ENCODE measurements around the gene JAKMIP2.

DNA sequence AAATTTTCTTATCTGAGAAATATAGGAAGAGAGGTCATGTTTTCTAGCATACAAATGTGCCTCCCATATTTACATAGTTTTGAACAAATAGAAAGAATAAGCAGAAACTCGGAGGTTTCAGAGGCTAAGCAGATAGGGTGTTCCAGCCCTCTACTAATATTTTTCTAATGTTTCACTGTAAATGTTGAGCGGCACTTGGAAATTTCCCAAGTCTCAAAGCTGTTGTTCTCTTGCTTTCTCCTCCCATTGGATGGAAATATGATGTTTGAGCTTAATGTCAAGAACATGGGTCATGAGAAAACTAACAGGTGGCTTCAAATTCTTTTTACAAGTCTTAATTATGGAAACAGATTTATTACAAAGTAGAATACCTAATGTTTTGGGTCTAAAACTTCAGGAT, 43.8 kb upstream of the JAKMIP2 start:
- TF ChIP-seq, protein P1, sequence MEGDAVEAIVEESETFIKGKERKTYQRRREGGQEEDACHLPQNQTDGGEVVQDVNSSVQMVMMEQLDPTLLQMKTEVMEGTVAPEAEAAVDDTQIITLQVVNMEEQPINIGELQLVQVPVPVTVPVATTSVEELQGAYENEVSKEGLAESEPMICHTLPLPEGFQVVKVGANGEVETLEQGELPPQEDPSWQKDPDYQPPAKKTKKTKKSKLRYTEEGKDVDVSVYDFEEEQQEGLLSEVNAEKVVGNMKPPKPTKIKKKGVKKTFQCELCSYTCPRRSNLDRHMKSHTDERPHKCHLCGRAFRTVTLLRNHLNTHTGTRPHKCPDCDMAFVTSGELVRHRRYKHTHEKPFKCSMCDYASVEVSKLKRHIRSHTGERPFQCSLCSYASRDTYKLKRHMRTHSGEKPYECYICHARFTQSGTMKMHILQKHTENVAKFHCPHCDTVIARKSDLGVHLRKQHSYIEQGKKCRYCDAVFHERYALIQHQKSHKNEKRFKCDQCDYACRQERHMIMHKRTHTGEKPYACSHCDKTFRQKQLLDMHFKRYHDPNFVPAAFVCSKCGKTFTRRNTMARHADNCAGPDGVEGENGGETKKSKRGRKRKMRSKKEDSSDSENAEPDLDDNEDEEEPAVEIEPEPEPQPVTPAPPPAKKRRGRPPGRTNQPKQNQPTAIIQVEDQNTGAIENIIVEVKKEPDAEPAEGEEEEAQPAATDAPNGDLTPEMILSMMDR (conservative IDR thresholded peaks at IDR 0.05 in 1 of 2, IDR thresholded peaks at IDR 0.05 in 1 of 2; ENCODE audit: extremely low read depth in 1 of 2, insufficient read depth in 1 of 2, low read depth in 1 of 2, low read length in 2 of 2), result no peak
- TF ChIP-seq EZH2 (IDR thresholded peaks at IDR 0.05; ENCODE audit: borderline replicate concordance, low read length), result no peak

Measured in mammary epithelial cell (primary cell).